HepG2 (cell line): ENCODE measurements around the gene CKAP5. TPM values are rescaled to one million over a fixed set of nuclear protein-coding genes. Genes with fewer than 3 reads are reported as not detected.

Source experiments
- ASH2L ChIP-seq: fragments of 300-600, 200-600 bp; sonication (generic); IDR thresholded peaks from 2 replicates; pipeline ENCODE4 v1.7.0; 2017; ENCODE audit warnings: low read depth, mild to moderate bottlenecking, moderate library complexity, mixed read lengths, low read length; ENCODE audit not compliant: insufficient read length
- BORCS8-MEF2B ChIP-seq: sonication (generic); formaldehyde crosslinking; IDR thresholded peaks from 2 replicates; pipeline ENCODE4 v1.8.0; 2022; ENCODE audit warnings: mild to moderate bottlenecking, missing genetic modification reagents
- ERF ChIP-seq: IDR thresholded peaks from 2 replicates; pipeline ENCODE4 v1.6.1; 2018; ENCODE audit warnings: missing biosample characterization, missing genetic modification reagents
- ETV5 ChIP-seq: IDR thresholded peaks from 2 replicates; pipeline ENCODE4 v1.6.1; 2018; ENCODE audit warnings: missing biosample characterization, missing genetic modification reagents, inconsistent platforms, borderline replicate concordance
- RBM22 ChIP-seq: fragments of 200-400 bp; formaldehyde crosslinking; optimal IDR thresholded peaks from 2 replicates; pipeline ENCODE3; 2017; ENCODE audit warnings: mild to moderate bottlenecking, low read length, moderate library complexity
- SP4 ChIP-seq: sonication (generic); formaldehyde crosslinking; IDR thresholded peaks from 2 replicates; pipeline ENCODE4 v1.8.1; 2023; ENCODE audit warnings: mild to moderate bottlenecking, missing genetic modification reagents
- TCF12 ChIP-seq, 2 experiments: fragments of 450-650 bp in 1 of 2; sonication (generic) in 1 of 2; formaldehyde crosslinking in 1 of 2; IDR thresholded peaks; 2 replicates each; pipeline versions ENCODE4 v1.6.1 to v1.8.0; 2017 to 2022; ENCODE audit warnings: antibody characterized with exemption in 1 of 2, mild to moderate bottlenecking in 1 of 2, missing genetic modification reagents in 1 of 2, moderate library complexity in 1 of 2
- ZNF790 ChIP-seq: sonication (generic); formaldehyde crosslinking; IDR thresholded peaks from 2 replicates; pipeline ENCODE4 v1.8.0; 2022; ENCODE audit warnings: missing genetic modification reagents, mild to moderate bottlenecking, borderline replicate concordance
- polyA plus RNA-seq, 8 experiments: library from polyadenylated mRNA; depleted of rRNA in 3 of 8; stranded (reverse) in 7 of 8; unstranded in 1 of 8; fragments of >200 nt; fragmentation: Illumina TruSeq in 4 of 8; extraction: Trizol in 4 of 8; gene quantifications; 2 replicates each; pipeline versions ENCODE4 v1.2.1 to v1.2.3, GENCODE V29; 2011 to 2016; ENCODE audit warnings: low read depth in 4 of 8, missing spikeins in 1 of 8, mixed read lengths in 1 of 8; ENCODE audit not compliant: insufficient read depth in 1 of 8
- total RNA-seq, 5 experiments: library from RNA; depleted of rRNA; stranded (reverse); fragments of >200 nt; fragmentation: Illumina TruSeq; extraction: Trizol; gene quantifications; 2 replicates each; pipeline ENCODE4 v1.2.3, GENCODE V29; 2016; ENCODE audit warnings: low read depth in 1 of 5
- TF ChIP-seq, protein P1 (sequence below), 2 experiments: fragments of 450-650 bp in 1 of 2; sonication (generic) in 1 of 2; formaldehyde crosslinking in 1 of 2; IDR thresholded peaks; 2 replicates each; pipeline versions ENCODE4 v1.6.1 to v1.8.0; 2016 to 2022; ENCODE audit warnings: antibody characterized with exemption in 1 of 2, mild to moderate bottlenecking in 1 of 2, missing genetic modification reagents in 1 of 2
- TF ChIP-seq, protein P2 (sequence below): sonication (generic); formaldehyde crosslinking; IDR thresholded peaks from 2 replicates; pipeline ENCODE4 v1.5.0; 2020; ENCODE audit warnings: missing genetic modification reagents
- TF ChIP-seq, protein P3 (sequence below): sonication (generic); formaldehyde crosslinking; IDR thresholded peaks from 2 replicates; pipeline ENCODE4 v1.5.0; 2020; ENCODE audit warnings: mild to moderate bottlenecking, missing genetic modification reagents, moderate library complexity
- TF ChIP-seq, protein P4 (sequence below): sonication (generic); formaldehyde crosslinking; IDR thresholded peaks from 2 replicates; pipeline ENCODE4 v1.5.1; 2020; ENCODE audit warnings: mild to moderate bottlenecking, missing genetic modification reagents, borderline replicate concordance

CKAP5 gene
- total and polyA plus RNA-seq, 2 of the 13 experiments (the other 11 are each of a cell fraction or from before 2014, with no cell fraction given), result 79.2 to 103 TPM

DNA sequence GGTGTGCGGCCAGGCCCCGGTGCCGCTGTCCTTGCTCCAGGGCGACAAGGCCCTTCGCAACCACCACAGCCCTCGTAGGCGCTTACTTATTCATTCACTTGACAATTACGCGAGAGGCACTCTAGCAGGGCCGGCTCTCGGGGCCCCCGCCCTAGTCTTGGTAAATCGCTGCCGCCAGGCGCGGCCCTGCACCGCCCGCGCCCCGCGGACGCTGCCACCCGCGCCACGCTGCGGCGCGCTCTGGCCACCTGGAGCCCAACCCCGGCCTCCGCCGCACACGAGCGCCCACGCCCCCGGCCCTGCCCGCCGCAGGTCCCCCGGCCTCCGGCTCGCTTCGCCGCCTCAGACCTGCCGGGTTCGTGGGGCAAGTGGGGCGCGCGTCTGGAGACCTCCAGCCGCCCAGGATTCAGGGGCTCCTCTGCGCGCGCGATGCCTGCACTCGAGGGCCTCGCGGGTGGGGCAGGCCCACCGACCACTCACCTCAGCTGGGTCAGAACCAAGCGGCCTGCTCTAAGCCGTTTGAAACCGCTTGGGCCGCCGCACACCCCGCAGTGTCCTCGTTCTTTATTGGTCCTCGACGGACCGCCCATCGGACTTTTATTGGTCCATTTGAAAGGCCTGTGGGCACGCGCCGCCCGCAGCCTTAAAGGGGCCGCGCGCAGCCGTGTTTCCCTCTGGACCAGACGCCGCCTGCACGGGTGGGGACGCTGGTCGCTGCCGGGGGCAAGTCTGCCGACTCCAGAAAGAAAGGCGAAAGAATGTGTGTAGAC, at the start of gene CKAP5 (continued):
- TF ChIP-seq, protein P1, sequence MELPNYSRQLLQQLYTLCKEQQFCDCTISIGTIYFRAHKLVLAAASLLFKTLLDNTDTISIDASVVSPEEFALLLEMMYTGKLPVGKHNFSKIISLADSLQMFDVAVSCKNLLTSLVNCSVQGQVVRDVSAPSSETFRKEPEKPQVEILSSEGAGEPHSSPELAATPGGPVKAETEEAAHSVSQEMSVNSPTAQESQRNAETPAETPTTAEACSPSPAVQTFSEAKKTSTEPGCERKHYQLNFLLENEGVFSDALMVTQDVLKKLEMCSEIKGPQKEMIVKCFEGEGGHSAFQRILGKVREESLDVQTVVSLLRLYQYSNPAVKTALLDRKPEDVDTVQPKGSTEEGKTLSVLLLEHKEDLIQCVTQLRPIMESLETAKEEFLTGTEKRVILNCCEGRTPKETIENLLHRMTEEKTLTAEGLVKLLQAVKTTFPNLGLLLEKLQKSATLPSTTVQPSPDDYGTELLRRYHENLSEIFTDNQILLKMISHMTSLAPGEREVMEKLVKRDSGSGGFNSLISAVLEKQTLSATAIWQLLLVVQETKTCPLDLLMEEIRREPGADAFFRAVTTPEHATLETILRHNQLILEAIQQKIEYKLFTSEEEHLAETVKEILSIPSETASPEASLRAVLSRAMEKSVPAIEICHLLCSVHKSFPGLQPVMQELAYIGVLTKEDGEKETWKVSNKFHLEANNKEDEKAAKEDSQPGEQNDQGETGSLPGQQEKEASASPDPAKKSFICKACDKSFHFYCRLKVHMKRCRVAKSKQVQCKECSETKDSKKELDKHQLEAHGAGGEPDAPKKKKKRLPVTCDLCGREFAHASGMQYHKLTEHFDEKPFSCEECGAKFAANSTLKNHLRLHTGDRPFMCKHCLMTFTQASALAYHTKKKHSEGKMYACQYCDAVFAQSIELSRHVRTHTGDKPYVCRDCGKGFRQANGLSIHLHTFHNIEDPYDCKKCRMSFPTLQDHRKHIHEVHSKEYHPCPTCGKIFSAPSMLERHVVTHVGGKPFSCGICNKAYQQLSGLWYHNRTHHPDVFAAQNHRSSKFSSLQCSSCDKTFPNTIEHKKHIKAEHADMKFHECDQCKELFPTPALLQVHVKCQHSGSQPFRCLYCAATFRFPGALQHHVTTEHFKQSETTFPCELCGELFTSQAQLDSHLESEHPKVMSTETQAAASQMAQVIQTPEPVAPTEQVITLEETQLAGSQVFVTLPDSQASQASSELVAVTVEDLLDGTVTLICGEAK (IDR thresholded peaks at IDR 0.05), result no peak
- TF ChIP-seq, protein P1 (CRISPR knock-in tag; IDR thresholded peaks at IDR 0.05), result peak; percentile 78
- TF ChIP-seq SP4 (CRISPR knock-in tag) (peak; percentile 97), RBM22 (no peak), TCF12 (IDR thresholded peaks at IDR 0.05) (no peak), TCF12 (CRISPR knock-in tag; IDR thresholded peaks at IDR 0.05) (no peak; the same call in 1 of the 2 replicates), ETV5 (CRISPR knock-in tag) (no peak), ASH2L (peak; percentile 95), BORCS8-MEF2B (peak; percentile 93), ERF (CRISPR knock-in tag) (no peak; the same call in 1 of the 2 replicates), ZNF790 (CRISPR knock-in tag) (peak; percentile 86; the same call in 1 of the 2 replicates)
- TF ChIP-seq, protein P2, sequence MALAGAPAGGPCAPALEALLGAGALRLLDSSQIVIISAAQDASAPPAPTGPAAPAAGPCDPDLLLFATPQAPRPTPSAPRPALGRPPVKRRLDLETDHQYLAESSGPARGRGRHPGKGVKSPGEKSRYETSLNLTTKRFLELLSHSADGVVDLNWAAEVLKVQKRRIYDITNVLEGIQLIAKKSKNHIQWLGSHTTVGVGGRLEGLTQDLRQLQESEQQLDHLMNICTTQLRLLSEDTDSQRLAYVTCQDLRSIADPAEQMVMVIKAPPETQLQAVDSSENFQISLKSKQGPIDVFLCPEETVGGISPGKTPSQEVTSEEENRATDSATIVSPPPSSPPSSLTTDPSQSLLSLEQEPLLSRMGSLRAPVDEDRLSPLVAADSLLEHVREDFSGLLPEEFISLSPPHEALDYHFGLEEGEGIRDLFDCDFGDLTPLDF, result peak; percentile 86
- TF ChIP-seq, protein P3, sequence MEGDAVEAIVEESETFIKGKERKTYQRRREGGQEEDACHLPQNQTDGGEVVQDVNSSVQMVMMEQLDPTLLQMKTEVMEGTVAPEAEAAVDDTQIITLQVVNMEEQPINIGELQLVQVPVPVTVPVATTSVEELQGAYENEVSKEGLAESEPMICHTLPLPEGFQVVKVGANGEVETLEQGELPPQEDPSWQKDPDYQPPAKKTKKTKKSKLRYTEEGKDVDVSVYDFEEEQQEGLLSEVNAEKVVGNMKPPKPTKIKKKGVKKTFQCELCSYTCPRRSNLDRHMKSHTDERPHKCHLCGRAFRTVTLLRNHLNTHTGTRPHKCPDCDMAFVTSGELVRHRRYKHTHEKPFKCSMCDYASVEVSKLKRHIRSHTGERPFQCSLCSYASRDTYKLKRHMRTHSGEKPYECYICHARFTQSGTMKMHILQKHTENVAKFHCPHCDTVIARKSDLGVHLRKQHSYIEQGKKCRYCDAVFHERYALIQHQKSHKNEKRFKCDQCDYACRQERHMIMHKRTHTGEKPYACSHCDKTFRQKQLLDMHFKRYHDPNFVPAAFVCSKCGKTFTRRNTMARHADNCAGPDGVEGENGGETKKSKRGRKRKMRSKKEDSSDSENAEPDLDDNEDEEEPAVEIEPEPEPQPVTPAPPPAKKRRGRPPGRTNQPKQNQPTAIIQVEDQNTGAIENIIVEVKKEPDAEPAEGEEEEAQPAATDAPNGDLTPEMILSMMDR (CRISPR knock-in tag), result no peak
- TF ChIP-seq, protein P4, sequence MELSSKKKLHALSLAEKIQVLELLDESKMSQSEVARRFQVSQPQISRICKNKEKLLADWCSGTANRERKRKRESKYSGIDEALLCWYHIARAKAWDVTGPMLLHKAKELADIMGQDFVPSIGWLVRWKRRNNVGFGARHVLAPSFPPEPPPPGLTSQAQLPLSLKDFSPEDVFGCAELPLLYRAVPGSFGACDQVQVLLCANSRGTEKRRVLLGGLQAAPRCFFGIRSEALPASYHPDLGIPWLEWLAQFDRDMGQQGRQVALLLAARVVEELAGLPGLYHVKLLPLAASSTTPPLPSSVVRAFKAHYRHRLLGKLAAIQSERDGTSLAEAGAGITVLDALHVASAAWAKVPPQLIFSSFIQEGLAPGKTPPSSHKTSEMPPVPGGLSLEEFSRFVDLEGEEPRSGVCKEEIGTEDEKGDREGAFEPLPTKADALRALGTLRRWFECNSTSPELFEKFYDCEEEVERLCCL (CRISPR knock-in tag), result no peak
